HEK293 (cell line): ENCODE measurements around the gene AP1G2.

Experiments
- CTCF ChIA-PET: fragments of 350-600 bp; formaldehyde crosslinking; extraction: SDS; loops from one replicate; lab custom pipeline; 2021; ENCODE audit warnings: antibody characterized with exemption; lab: Yijun Ruan, JAX
- POLR2A ChIA-PET: fragments of 300-600 bp; formaldehyde crosslinking; extraction: SDS; loops from one replicate; lab custom pipeline; 2020; ENCODE audit warnings: antibody characterized with exemption, inconsistent platforms; lab: Yijun Ruan, JAX
- H3K27ac ChIP-seq: fragments of 200-500 bp; sonication (Bioruptor generic); 2 replicates; pipeline ENCODE4 v1.5.1; 2014; ENCODE audit warnings: low read depth, low read length, control low read depth, inconsistent platforms; ENCODE audit errors: extremely low read depth
- H3K36me3 ChIP-seq, 2 experiments: fragments of 200-500 bp in 1 of 2; sonication (Bioruptor generic) in 1 of 2; 1 replicate in 1 of 2; 2 replicates in 1 of 2; pipeline ENCODE4 v1.5.1; 2014 to 2017; ENCODE audit warnings: inconsistent platforms in 2 of 2, low read length in 2 of 2; ENCODE audit not compliant: control insufficient read depth in 2 of 2, insufficient read depth in 1 of 2
- H3K4me1 ChIP-seq: fragments of 200-500 bp; sonication (Bioruptor generic); 2 replicates; pipeline ENCODE4 v1.5.1; 2014; ENCODE audit warnings: mild to moderate bottlenecking, low read length, inconsistent platforms; ENCODE audit not compliant: control insufficient read depth, insufficient read depth
- H3K4me3 ChIP-seq: 2 replicates; pipeline ENCODE4 v1.5.1; 2011; ENCODE audit warnings: low read depth, mild to moderate bottlenecking, control low read depth, low read length, moderate library complexity
- H3K9me3 ChIP-seq: fragments of 200-500 bp; sonication (Bioruptor generic); 2 replicates; pipeline ENCODE4 v1.5.1; 2014; ENCODE audit warnings: low read depth, low read length, inconsistent platforms; ENCODE audit not compliant: control insufficient read depth, insufficient read depth
- GFI1B ChIP-seq: fragments of 450-650 bp; formaldehyde crosslinking; IDR thresholded peaks from 2 replicates; pipeline ENCODE4 v1.5.1; 2016; ENCODE audit warnings: missing biosample characterization, missing genetic modification characterization
- GLIS1 ChIP-seq: fragments of 450-650 bp; formaldehyde crosslinking; IDR thresholded peaks from 2 replicates; pipeline ENCODE4 v1.5.1; 2016; ENCODE audit warnings: missing biosample characterization, missing genetic modification characterization
- KLF8 ChIP-seq: fragments of 450-650 bp; formaldehyde crosslinking; IDR thresholded peaks from 2 replicates; pipeline ENCODE4 v1.5.1; 2016; ENCODE audit warnings: missing biosample characterization, missing genetic modification characterization
- PATZ1 ChIP-seq: fragments of 450-650 bp; formaldehyde crosslinking; IDR thresholded peaks from 2 replicates; pipeline ENCODE4 v1.5.1; 2016; ENCODE audit warnings: missing biosample characterization, missing genetic modification characterization
- RBAK ChIP-seq: fragments of 450-650 bp; formaldehyde crosslinking; IDR thresholded peaks from 2 replicates; pipeline ENCODE4 v1.5.1; 2016; ENCODE audit warnings: missing biosample characterization, missing genetic modification characterization
- ZBTB1 ChIP-seq: fragments of 450-650 bp; formaldehyde crosslinking; IDR thresholded peaks from 2 replicates; pipeline ENCODE4 v1.5.1; 2016; ENCODE audit warnings: missing biosample characterization, missing genetic modification characterization
- ZNF16 ChIP-seq: fragments of 450-650 bp; formaldehyde crosslinking; IDR thresholded peaks from 2 replicates; pipeline ENCODE4 v1.5.1; 2016; ENCODE audit warnings: low read depth, missing biosample characterization, missing genetic modification characterization
- ZNF2 ChIP-seq: fragments of 450-650 bp; formaldehyde crosslinking; IDR thresholded peaks from 2 replicates; pipeline ENCODE4 v1.5.1; 2016; ENCODE audit warnings: missing biosample characterization, missing genetic modification characterization
- ZNF23 ChIP-seq: fragments of 450-650 bp; formaldehyde crosslinking; IDR thresholded peaks from 2 replicates; pipeline ENCODE4 v1.5.1; 2016; ENCODE audit warnings: missing biosample characterization, missing genetic modification characterization, borderline replicate concordance
- ZNF26 ChIP-seq: fragments of 450-650 bp; formaldehyde crosslinking; IDR thresholded peaks from 2 replicates; pipeline ENCODE4 v1.5.1; 2016; ENCODE audit warnings: missing biosample characterization, missing genetic modification characterization
- ZNF280D ChIP-seq: fragments of 450-650 bp; formaldehyde crosslinking; IDR thresholded peaks from 2 replicates; pipeline ENCODE4 v1.5.1; 2016; ENCODE audit warnings: missing biosample characterization, missing genetic modification characterization
- ZNF324 ChIP-seq: fragments of 450-650 bp; formaldehyde crosslinking; IDR thresholded peaks from 2 replicates; pipeline ENCODE4 v1.5.1; 2016; ENCODE audit warnings: missing biosample characterization, missing genetic modification characterization
- ZNF394 ChIP-seq: fragments of 450-650 bp; formaldehyde crosslinking; IDR thresholded peaks from 2 replicates; pipeline ENCODE4 v1.5.1; 2016; ENCODE audit warnings: missing biosample characterization, missing genetic modification characterization, mild to moderate bottlenecking, moderate library complexity, borderline replicate concordance
- ZNF398 ChIP-seq: fragments of 450-650 bp; formaldehyde crosslinking; IDR thresholded peaks from 2 replicates; pipeline ENCODE4 v1.5.1; 2017; ENCODE audit warnings: missing biosample characterization, missing genetic modification characterization
- ZNF433 ChIP-seq: fragments of 450-650 bp; formaldehyde crosslinking; IDR thresholded peaks from 2 replicates; pipeline ENCODE4 v1.5.1; 2016; ENCODE audit warnings: missing biosample characterization, missing genetic modification characterization, low read depth
- ZNF513 ChIP-seq: fragments of 450-650 bp; IDR thresholded peaks from 2 replicates; pipeline ENCODE4 v1.5.1; 2018; ENCODE audit warnings: missing biosample characterization, missing genetic modification characterization
- ZNF529 ChIP-seq: fragments of 450-650 bp; formaldehyde crosslinking; IDR thresholded peaks from 2 replicates; pipeline ENCODE4 v1.5.1; 2017; ENCODE audit warnings: missing genetic modification characterization, missing biosample characterization; ENCODE audit not compliant: insufficient replicate concordance
- ZNF610 ChIP-seq: fragments of 450-650 bp; formaldehyde crosslinking; IDR thresholded peaks from 2 replicates; pipeline ENCODE4 v1.5.1; 2016; ENCODE audit warnings: missing biosample characterization, missing genetic modification characterization, borderline replicate concordance
- ZNF624 ChIP-seq: fragments of 450-650 bp; formaldehyde crosslinking; IDR thresholded peaks from 2 replicates; pipeline ENCODE4 v1.5.1; 2017; ENCODE audit warnings: missing biosample characterization, missing genetic modification characterization
- ZNF629 ChIP-seq: fragments of 450-650 bp; formaldehyde crosslinking; IDR thresholded peaks from 2 replicates; pipeline ENCODE4 v1.5.1; 2017; ENCODE audit warnings: missing biosample characterization, missing genetic modification characterization
- ZNF645 ChIP-seq: fragments of 450-650 bp; formaldehyde crosslinking; IDR thresholded peaks from 2 replicates; pipeline ENCODE4; 2016; ENCODE audit warnings: missing biosample characterization, missing genetic modification characterization
- ZNF658 ChIP-seq: fragments of 450-650 bp; formaldehyde crosslinking; IDR thresholded peaks from 2 replicates; pipeline ENCODE4; 2016; ENCODE audit warnings: missing biosample characterization, missing genetic modification characterization
- ZNF660 ChIP-seq: fragments of 450-650 bp; IDR thresholded peaks from 2 replicates; pipeline ENCODE4 v1.5.1; 2018; ENCODE audit warnings: missing biosample characterization, mild to moderate bottlenecking, missing genetic modification characterization
- ZSCAN23 ChIP-seq: fragments of 450-650 bp; formaldehyde crosslinking; IDR thresholded peaks from 2 replicates; pipeline ENCODE4 v1.5.1; 2016; ENCODE audit warnings: missing biosample characterization, missing genetic modification characterization

AP1G2 gene

GRCh38 chr14:23531391-23531790, 36.2 kb downstream of the AP1G2 start:
- no peak overlapping the region for H3K4me3 ChIP-seq
- H3K4me1 ChIP-seq: no peaks in the 10 kb centered on the region
- peaks cover 0 to 34% of the 10 kb centered on the region in 2 experiments; a peak in 2 of 3 replicates for H3K36me3 ChIP-seq
- TF ChIP-seq ZNF26 (tag by site-specific recombination) (no peak), ZNF16 (tag by site-specific recombination) (no peak), GLIS1 (no peak), ZNF324 (tag by site-specific recombination) (no peak), ZNF398 (tag by site-specific recombination) (no peak), ZSCAN23 (tag by site-specific recombination) (no peak), ZNF529 (no peak), RBAK (tag by site-specific recombination) (no peak), ZNF610 (tag by site-specific recombination) (no peak), ZNF629 (tag by site-specific recombination) (no peak), ZNF660 (tag by site-specific recombination) (no peak), PATZ1 (tag by site-specific recombination) (no peak), GFI1B (tag by site-specific recombination) (no peak), ZNF645 (no peak)
- ChIA-PET CTCF (interaction anchor here (0.7 to 4.2 kb wide), 2 partner anchors 8 to 53 kb away, joined by 4 to 21 read pairs; no protein-coding TSS in a partner anchor), POLR2A (no interaction called here)
- H3K9me3 ChIP-seq: no peaks in the 10 kb centered on the region
- H3K27ac ChIP-seq: no peak overlapping the region

- ChIA-PET CTCF (interaction anchor here (0.7 to 4.2 kb wide), 2 partner anchors 9 to 52 kb away, joined by 4 to 21 read pairs; no protein-coding TSS in a partner anchor), POLR2A (no interaction called here)
- Histone ChIP-seq H3K4me3 (no peak overlapping the region), H3K4me1 (no peaks in the 10 kb centered on the region), H3K36me3 (peaks cover 0 to 43% of the 10 kb centered on the region in 2 experiments; a peak in 2 of 3 replicates), H3K27ac (no peak overlapping the region), H3K9me3 (no peaks in the 10 kb centered on the region)
- TF ChIP-seq ZNF2 (tag by site-specific recombination) (no peak), KLF8 (tag by site-specific recombination) (no peak), ZNF433 (tag by site-specific recombination) (no peak), ZBTB1 (no peak), ZNF624 (no peak), GLIS1 (no peak), ZNF513 (tag by site-specific recombination) (no peak), ZNF23 (tag by site-specific recombination) (no peak), ZNF658 (tag by site-specific recombination) (no peak), ZNF394 (no peak), ZNF280D (tag by site-specific recombination) (no peak)
Measured at GRCh38 chr14:23530375-23531055, 37.1 kb downstream of the AP1G2 start.
